CD4-positive, alpha-beta memory T cell (primary cell): ENCODE measurements around the gene ATG12. TPM values are rescaled to one million over a fixed set of nuclear protein-coding genes. Genes with fewer than 3 reads are reported as not detected.

Experiments
- CTCF ChIA-PET: fragments of 350-600 bp; sonication (Branson Sonifier 250); formaldehyde crosslinking; loops from one replicate; lab custom pipeline; 2021; ENCODE audit warnings: inconsistent platforms; ENCODE audit not compliant: partially characterized antibody; lab: Charles Lee
- POLR2A ChIA-PET: fragments of 350-600 bp; sonication (Branson Sonifier 250); formaldehyde crosslinking; loops from one replicate; lab custom pipeline; 2021; ENCODE audit not compliant: partially characterized antibody; lab: Charles Lee
- DNase-seq, 5 donors: peaks; one replicate each; pipeline versions ENCODE4 v3.0.0 to v3.0.0-alpha.2; 2020 to 2022; ENCODE audit warnings: mixed read lengths in 1 of 5
- H3K27ac ChIP-seq: one replicate; pipeline ENCODE4 v1.7.0; 2013; ENCODE audit warnings: low read depth, low read length
- H3K27me3 ChIP-seq: 2 replicates; pipeline ENCODE4 v1.7.0; 2013; ENCODE audit warnings: mild to moderate bottlenecking, low read length, moderate library complexity; ENCODE audit not compliant: insufficient read depth
- H3K36me3 ChIP-seq: 2 replicates; pipeline ENCODE4 v1.7.0; 2013; ENCODE audit warnings: mild to moderate bottlenecking, low read length, moderate library complexity; ENCODE audit not compliant: insufficient read depth
- H3K4me1 ChIP-seq: 2 replicates; pipeline ENCODE4 v1.7.0; 2013; ENCODE audit warnings: mild to moderate bottlenecking, low read length, moderate library complexity; ENCODE audit not compliant: insufficient read depth
- H3K4me3 ChIP-seq, 2 donors: one replicate each; pipeline ENCODE4 v1.7.0; 2013; ENCODE audit warnings: low read length in 2 of 2, mild to moderate bottlenecking in 1 of 2
- H3K9me3 ChIP-seq, 2 donors: one replicate each; pipeline ENCODE4 v1.7.0; 2013; ENCODE audit warnings: low read length in 2 of 2, control low read depth in 1 of 2; ENCODE audit not compliant: control insufficient read depth in 1 of 2
- H3K27ac Mint-ChIP-seq, 7 donors: one replicate each; pipeline ENCODE4 v1.8.0; 2020 to 2021; ENCODE audit warnings: mixed read lengths in 7 of 7, mild to moderate bottlenecking in 6 of 7, inconsistent platforms in 3 of 7, moderate library complexity in 3 of 7
- H3K27me3 Mint-ChIP-seq, 2 donors: one replicate each; pipeline ENCODE4 v1.8.0; 2020 to 2021; ENCODE audit warnings: mixed read lengths in 2 of 2
- H3K36me3 Mint-ChIP-seq, 2 donors: one replicate each; pipeline ENCODE4 v1.8.0; 2020 to 2021; ENCODE audit warnings: mixed read lengths in 2 of 2, inconsistent platforms in 1 of 2, mild to moderate bottlenecking in 1 of 2
- H3K4me1 Mint-ChIP-seq, 4 donors: one replicate each; pipeline ENCODE4 v1.8.0; 2020 to 2021; ENCODE audit warnings: mixed read lengths in 4 of 4, mild to moderate bottlenecking in 1 of 4
- H3K4me3 Mint-ChIP-seq, 8 donors: one replicate each; pipeline ENCODE4 v1.8.0; 2020 to 2021; ENCODE audit warnings: mixed read lengths in 8 of 8, mild to moderate bottlenecking in 7 of 8, moderate library complexity in 6 of 8, inconsistent platforms in 3 of 8
- H3K9me3 Mint-ChIP-seq, 8 donors: one replicate each; pipeline ENCODE4 v1.8.0; 2020 to 2021; ENCODE audit warnings: mixed read lengths in 8 of 8, mild to moderate bottlenecking in 5 of 8, inconsistent platforms in 3 of 8, moderate library complexity in 1 of 8
- intact Hi-C: fragments of 100-400 bp; cut with micrococcal nuclease; formaldehyde crosslinking; loops from one replicate; pipeline ENCODE4 v1.15.1; 2023
- polyA plus RNA-seq, 2 donors: library from polyadenylated mRNA; unstranded; fragments of 300-500 nt; fragmentation: Illumina TruSeq; gene quantifications; one replicate each; pipeline ENCODE4 v1.2.3, GENCODE V29; 2021
- total RNA-seq, 2 experiments: library from RNA; stranded (reverse); gene quantifications; one replicate each; pipeline ENCODE4 v1.2.3, GENCODE V29; 2021

Gene ATG12
- total and polyA plus RNA-seq, 4 experiments from 2014 or later, result 84.7 to 133 (median 92.2) TPM

DNA sequence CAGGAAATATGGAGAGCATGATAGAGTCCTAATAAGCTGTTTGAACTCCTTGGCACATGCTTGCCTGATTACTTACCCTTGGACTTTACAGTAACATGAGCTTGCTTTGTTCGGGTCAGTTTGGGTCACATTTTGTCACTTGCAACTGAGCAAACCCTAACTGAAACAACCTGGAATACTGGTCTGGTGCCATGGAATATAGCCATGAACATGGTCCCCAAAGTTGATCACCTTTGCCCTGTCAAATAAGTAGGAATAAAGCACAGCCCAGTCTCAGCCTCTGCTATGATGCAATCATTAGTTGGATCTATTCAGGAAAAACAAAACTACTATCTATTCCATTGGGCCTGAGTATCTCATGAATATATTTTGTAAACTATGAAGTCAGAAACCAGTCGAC, 43.1 kb downstream of the ATG12 start:
- Mint-ChIP-seq H3K36me3 (no peaks in the 10 kb centered on the region), H3K9me3 (peaks cover 0 to 2% (median 0%) of the 10 kb centered on the region in 8 donors), H3K27ac (no peak overlapping the region), H3K4me3 (no peak overlapping the region), H3K27me3 (peaks cover 4 to 11% of the 10 kb centered on the region in 2 donors), H3K4me1 (no peaks in the 10 kb centered on the region)
- intact Hi-C loops, result no loop called here
- Histone ChIP-seq H3K27ac (no peak overlapping the region), H3K27me3 (no peaks in the 10 kb centered on the region), H3K4me3 (no peak overlapping the region), H3K9me3 (no peaks in the 10 kb centered on the region), H3K36me3 (no peaks in the 10 kb centered on the region), H3K4me1 (no peaks in the 10 kb centered on the region)
- no peak for DNase-seq
- CTCF ChIA-PET, result interaction anchor here (1.1 kb wide), 1 partner anchor 10 kb away, joined by 3 read pairs; no protein-coding TSS in a partner anchor
- POLR2A ChIA-PET, result no interaction called here

DNA sequence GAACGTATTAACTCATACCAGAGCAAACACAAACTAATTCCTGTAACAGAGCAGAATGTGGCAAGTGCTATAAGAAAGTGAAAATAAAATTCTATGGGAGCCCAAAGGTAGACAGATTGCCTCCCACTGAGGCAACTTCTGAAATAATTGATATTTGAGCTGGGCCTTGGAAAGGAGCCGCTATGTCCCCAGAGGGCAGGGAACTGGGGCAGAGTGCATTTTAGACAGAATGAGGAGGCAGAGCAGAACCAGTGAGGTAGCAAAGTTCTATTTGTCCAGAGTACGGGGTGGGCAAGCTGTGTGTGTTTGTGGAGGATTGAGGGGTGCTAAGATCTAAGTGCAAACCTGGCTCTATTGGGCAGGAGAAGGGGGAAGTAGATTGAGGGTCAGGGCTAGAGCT, 44.7 kb downstream of the ATG12 start:
- intact Hi-C loops, result no loop called here
- H3K27me3 Mint-ChIP-seq, result peaks cover 11 to 13% of the 10 kb centered on the region in 2 donors
- H3K4me1 Mint-ChIP-seq, result no peaks in the 10 kb centered on the region
- no peaks in the 10 kb centered on the region for H3K9me3 Mint-ChIP-seq
- POLR2A ChIA-PET, result no interaction called here
- Histone ChIP-seq H3K27ac (no peak overlapping the region), H3K36me3 (no peaks in the 10 kb centered on the region), H3K27me3 (no peaks in the 10 kb centered on the region), H3K9me3 (no peaks in the 10 kb centered on the region), H3K4me3 (no peak overlapping the region), H3K4me1 (no peaks in the 10 kb centered on the region)
- no peak overlapping the region for H3K4me3 Mint-ChIP-seq
- DNase-seq, result no peak
- no peak overlapping the region for H3K27ac Mint-ChIP-seq
- H3K36me3 Mint-ChIP-seq, result no peaks in the 10 kb centered on the region
- CTCF ChIA-PET, result interaction anchor here (0.8 kb wide), 1 partner anchor 12 kb away, joined by 3 read pairs; no protein-coding TSS in a partner anchor

DNA sequence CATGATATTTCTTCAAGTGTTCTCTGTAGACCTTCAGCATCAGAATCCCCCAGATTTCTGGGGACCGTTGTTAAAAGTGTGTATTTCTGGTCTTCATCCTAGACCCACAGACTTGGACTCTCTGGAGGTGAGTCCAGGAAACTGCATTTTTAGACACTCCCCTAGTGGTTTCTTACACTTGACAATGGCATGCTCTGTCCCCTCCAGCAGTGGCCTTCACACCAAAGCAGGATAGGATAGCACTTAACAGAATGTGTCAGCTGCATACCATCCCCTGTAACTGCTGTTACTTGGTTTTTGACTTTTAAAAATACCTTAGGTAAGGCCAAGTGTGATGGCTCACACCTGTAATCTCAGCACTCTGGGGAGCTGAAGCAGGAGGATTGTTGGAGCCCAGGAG, 45.7 kb downstream of the ATG12 start:
- intact Hi-C loops, result no loop called here
- Histone ChIP-seq H3K4me3 (no peak overlapping the region), H3K27me3 (no peaks in the 10 kb centered on the region), H3K9me3 (no peaks in the 10 kb centered on the region), H3K36me3 (no peaks in the 10 kb centered on the region), H3K27ac (no peak overlapping the region), H3K4me1 (no peaks in the 10 kb centered on the region)
- H3K27ac Mint-ChIP-seq, result no peak overlapping the region
- H3K36me3 Mint-ChIP-seq, result no peaks in the 10 kb centered on the region
- ChIA-PET POLR2A (no interaction called here), CTCF (no interaction called here)
- peaks cover 12 to 15% of the 10 kb centered on the region in 2 donors for H3K27me3 Mint-ChIP-seq
- H3K9me3 Mint-ChIP-seq, result no peaks in the 10 kb centered on the region
- no peaks in the 10 kb centered on the region for H3K4me1 Mint-ChIP-seq
- no peak for DNase-seq
- no peak overlapping the region for H3K4me3 Mint-ChIP-seq

DNA sequence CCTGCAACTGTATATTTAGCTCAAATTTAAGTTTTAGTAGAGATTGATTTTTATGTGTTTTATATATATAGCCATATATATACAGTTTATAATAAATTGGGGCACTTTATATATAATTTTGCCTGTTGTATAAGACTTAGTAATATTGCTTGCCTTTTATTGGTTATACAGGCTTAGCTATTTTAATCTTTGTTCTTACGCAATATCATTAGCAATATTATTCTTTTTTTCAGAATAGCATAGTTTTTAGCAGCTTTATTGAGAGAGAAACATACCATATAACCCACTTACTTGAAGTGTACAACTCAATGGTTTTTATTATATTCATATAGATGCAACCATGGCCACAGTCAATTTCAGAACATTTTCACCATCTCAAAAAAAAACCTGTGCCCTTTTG, 52.9 kb downstream of the ATG12 start:
- Mint-ChIP-seq H3K27ac (no peak overlapping the region), H3K4me3 (no peak overlapping the region), H3K9me3 (peaks cover 0 to 13% (median 4%) of the 10 kb centered on the region in 8 donors), H3K4me1 (no peaks in the 10 kb centered on the region), H3K27me3 (peaks cover 31 to 37% of the 10 kb centered on the region in 2 donors), H3K36me3 (no peaks in the 10 kb centered on the region)
- Histone ChIP-seq H3K36me3 (no peaks in the 10 kb centered on the region), H3K4me3 (no peak overlapping the region), H3K27me3 (no peaks in the 10 kb centered on the region), H3K27ac (no peak overlapping the region), H3K9me3 (no peaks in the 10 kb centered on the region), H3K4me1 (no peaks in the 10 kb centered on the region)
- ChIA-PET CTCF (interaction anchor here (1.4 kb wide), 1 partner anchor 9 kb away, joined by 3 read pairs; no protein-coding TSS in a partner anchor), POLR2A (no interaction called here)
- intact Hi-C loops, result no loop called here
- no peak for DNase-seq

DNA sequence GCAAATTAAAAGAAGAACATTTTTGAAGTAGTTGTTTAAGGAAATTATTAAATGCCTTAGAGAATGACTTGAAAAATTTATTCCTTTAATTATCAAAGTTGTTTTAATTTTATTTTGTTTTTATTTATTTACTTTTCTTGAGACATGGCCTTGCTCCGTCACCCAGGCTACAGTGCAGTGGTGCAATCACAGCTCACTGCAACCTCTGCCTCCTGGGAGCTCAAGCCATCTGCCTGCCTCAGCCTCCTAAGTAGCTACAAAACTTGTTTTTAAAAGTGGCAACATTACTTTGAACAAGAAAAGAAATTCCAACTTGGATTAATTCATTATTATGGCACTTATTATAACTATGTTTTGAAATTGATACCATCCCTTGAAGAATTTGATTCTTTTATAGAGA, 53.9 kb downstream of the ATG12 start:
- peaks cover 26 to 31% of the 10 kb centered on the region in 2 donors for H3K27me3 Mint-ChIP-seq

DNA sequence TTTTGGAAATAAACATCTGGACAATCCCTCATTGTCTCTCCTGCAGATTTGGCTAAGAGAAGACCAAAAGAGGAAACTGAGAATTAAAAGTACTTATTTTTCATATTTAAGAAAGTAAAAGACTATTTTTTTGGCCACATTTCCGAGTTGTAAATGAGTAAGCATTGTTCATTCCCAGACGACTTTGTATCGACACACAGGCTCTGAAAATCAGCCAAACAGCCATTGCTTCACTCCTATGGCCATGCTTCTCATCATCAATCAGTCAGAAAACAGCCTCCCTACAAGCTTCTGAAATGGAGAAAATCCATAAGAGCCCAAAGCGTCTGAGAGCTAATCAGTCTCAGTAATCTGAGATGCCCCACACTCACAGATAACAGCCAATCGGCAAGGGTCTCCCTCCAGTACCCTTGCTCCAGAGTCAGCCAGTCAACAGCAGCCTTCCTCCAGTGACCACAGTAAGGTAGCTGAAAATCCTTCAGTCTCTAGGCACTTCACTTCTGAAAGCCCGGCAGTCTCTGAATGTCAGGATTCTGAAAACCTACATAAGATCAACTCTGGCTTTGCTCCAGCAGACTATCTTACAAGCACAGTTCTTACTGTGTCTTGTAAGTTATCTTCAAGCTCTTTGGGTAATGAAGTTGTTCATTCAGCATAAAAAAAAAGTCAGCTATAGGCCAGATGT, 55.8 kb downstream of the ATG12 start:
- CTCF ChIA-PET, result interaction anchor here (1.5 kb wide), 1 partner anchor 11 kb away, joined by 3 read pairs; no protein-coding TSS in a partner anchor
- H3K27me3 Mint-ChIP-seq, result peaks cover 24 to 36% of the 10 kb centered on the region in 2 donors

More for the DNA sequence above, 53.9 kb downstream of the ATG12 start:
- Histone ChIP-seq H3K36me3 (no peaks in the 10 kb centered on the region), H3K27ac (no peak overlapping the region), H3K4me1 (no peaks in the 10 kb centered on the region), H3K9me3 (no peaks in the 10 kb centered on the region), H3K4me3 (no peak overlapping the region), H3K27me3 (no peaks in the 10 kb centered on the region)
- no peak overlapping the region for H3K27ac Mint-ChIP-seq
- no peak for DNase-seq
- intact Hi-C loops, result no loop called here
- POLR2A ChIA-PET, result no interaction called here
- H3K9me3 Mint-ChIP-seq, result peaks cover 0 to 13% (median 4%) of the 10 kb centered on the region in 8 donors
- no peaks in the 10 kb centered on the region for H3K4me1 Mint-ChIP-seq
- H3K4me3 Mint-ChIP-seq, result no peak overlapping the region
- no peaks in the 10 kb centered on the region for H3K36me3 Mint-ChIP-seq
- CTCF ChIA-PET, result interaction anchor here (1.4 kb wide), 1 partner anchor 10 kb away, joined by 3 read pairs; no protein-coding TSS in a partner anchor

DNA sequence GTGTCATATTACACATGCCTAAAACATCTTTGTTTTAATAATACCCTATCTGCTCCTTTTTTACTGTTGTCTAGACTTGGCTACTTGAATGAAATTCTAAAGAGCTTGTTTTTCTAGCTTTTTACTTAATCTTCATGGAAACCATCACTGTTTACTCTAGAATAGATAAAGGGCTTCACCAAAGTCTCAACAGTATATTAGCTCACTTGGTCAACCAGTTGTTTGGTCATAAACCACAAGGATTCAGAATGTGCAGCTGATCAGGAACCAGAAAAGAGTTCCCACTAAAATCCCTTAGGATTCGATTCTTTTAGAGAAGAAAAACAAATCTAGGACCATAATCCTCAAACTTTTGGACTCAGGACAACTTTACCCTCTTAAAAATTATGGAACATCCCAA, 62.9 kb downstream of the ATG12 start:
- Histone ChIP-seq H3K27ac (no peak overlapping the region), H3K36me3 (no peaks in the 10 kb centered on the region), H3K4me1 (no peaks in the 10 kb centered on the region), H3K9me3 (no peaks in the 10 kb centered on the region), H3K27me3 (no peaks in the 10 kb centered on the region), H3K4me3 (no peak overlapping the region)
- H3K4me3 Mint-ChIP-seq, result no peak overlapping the region
- peaks cover 0 to 2% (median 0%) of the 10 kb centered on the region in 4 donors for H3K4me1 Mint-ChIP-seq
- CTCF ChIA-PET, result no interaction called here
- no peak overlapping the region for H3K27ac Mint-ChIP-seq
- H3K9me3 Mint-ChIP-seq, result no peaks in the 10 kb centered on the region
- peaks cover 8 to 11% of the 10 kb centered on the region in 2 donors for H3K27me3 Mint-ChIP-seq
- H3K36me3 Mint-ChIP-seq, result no peaks in the 10 kb centered on the region
- POLR2A ChIA-PET, result no interaction called here
- no peak for DNase-seq
- intact Hi-C loops, result no loop called here

More for the DNA sequence above, 55.8 kb downstream of the ATG12 start:
- peaks cover 0 to 13% (median 4%) of the 10 kb centered on the region in 8 donors for H3K9me3 Mint-ChIP-seq
- no peak overlapping the region for H3K27ac Mint-ChIP-seq
- Histone ChIP-seq H3K4me3 (no peak overlapping the region), H3K27ac (no peak overlapping the region), H3K4me1 (no peaks in the 10 kb centered on the region), H3K27me3 (no peaks in the 10 kb centered on the region), H3K9me3 (no peaks in the 10 kb centered on the region), H3K36me3 (no peaks in the 10 kb centered on the region)
- intact Hi-C loops, result no loop called here
- H3K4me3 Mint-ChIP-seq, result no peak overlapping the region
- H3K36me3 Mint-ChIP-seq, result no peaks in the 10 kb centered on the region
- no peak for DNase-seq
- POLR2A ChIA-PET, result no interaction called here
- no peaks in the 10 kb centered on the region for H3K4me1 Mint-ChIP-seq
